ENCODE measurements around the gene MOCOS. TPM values are rescaled to one million over a fixed set of nuclear protein-coding genes. Genes with fewer than 3 reads are reported as not detected.

Gene MOCOS
- total and polyA plus RNA-seq, 2 of the 8 experiments (the other 6 are each of a cell fraction or from before 2014, with no cell fraction given): 4.7 to 5.8 TPM

DNA sequence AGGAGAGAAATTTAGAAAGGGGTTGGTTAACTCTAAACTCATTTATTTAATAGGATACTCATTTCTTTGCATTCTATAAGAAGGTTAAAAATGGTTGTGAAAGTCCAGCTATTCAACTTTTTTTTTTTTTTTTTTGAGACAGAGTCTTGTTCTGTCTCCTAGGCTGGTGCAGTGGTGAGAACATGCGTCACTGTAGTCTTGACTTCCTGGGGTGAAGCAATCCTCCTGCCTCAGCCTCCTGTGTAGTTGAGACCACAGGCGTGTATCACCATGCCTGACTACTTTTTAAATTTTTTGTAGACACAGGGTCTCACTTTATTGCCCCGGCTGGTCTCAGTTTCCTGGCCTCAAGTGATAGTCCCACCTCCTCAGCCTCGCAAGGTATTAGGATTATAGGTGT is 45.7 kb upstream of the MOCOS start:
- H3K4me3 ChIP-seq (ENCODE audit: extremely low read depth in 1 of 4, insufficient read depth in 2 of 4, low read depth in 3 of 4, low read length in 4 of 4): no peak overlapping the region
- no peak overlapping the region for H2BK120ac ChIP-seq (replicated peaks; ENCODE audit: low read depth, low read length)
- H2BK12ac ChIP-seq (ENCODE audit: low read depth, low read length): no peak overlapping the region
- no peak overlapping the region for H3K4me2 ChIP-seq (ENCODE audit: insufficient read depth in 1 of 2, low read depth in 2 of 2, low read length in 2 of 2)
- H3K4ac ChIP-seq (replicated peaks; ENCODE audit: insufficient read length, low read depth, low read length): no peak overlapping the region
- H2BK5ac ChIP-seq (ENCODE audit: low read depth, low read length): no peak overlapping the region
- H3K9ac ChIP-seq (replicated peaks in 1 of 4; ENCODE audit: extremely low read depth in 1 of 4, low read depth in 3 of 4, low read length in 3 of 4): no peak overlapping the region
- H3K79me1 ChIP-seq (ENCODE audit: low read depth, low read length): no peaks in the 10 kb centered on the region
- no peak overlapping the region for H2BK20ac ChIP-seq (ENCODE audit: low read length)
- H3K27ac ChIP-seq (ENCODE audit: low read depth, low read length): no peak overlapping the region
- peaks cover 14 to 95% (median 60%) of the 10 kb centered on the region in 4 experiments for H3K36me3 ChIP-seq (ENCODE audit: control insufficient read depth in 2 of 4, insufficient read depth in 4 of 4, low read length in 3 of 4)
- no peak for TF ChIP-seq SP4 (IDR thresholded peaks at IDR 0.05; ENCODE audit: low read length)
- no peak for TF ChIP-seq MAFK (IDR thresholded peaks at IDR 0.05; ENCODE audit: low read depth, low read length)
- H3K79me2 ChIP-seq (ENCODE audit: control insufficient read depth in 1 of 2, insufficient read depth in 2 of 2, low read length in 2 of 2): no peaks in the 10 kb centered on the region
- no peak overlapping the region for H4K8ac ChIP-seq (ENCODE audit: extremely low read depth, insufficient read depth, low read length)
- H4K91ac ChIP-seq (replicated peaks; ENCODE audit: insufficient read length, low read length): no peak overlapping the region
- no peak overlapping the region for H3K18ac ChIP-seq (ENCODE audit: extremely low read depth, low read length)
- DNase-seq (ENCODE audit: low read depth in 1 of 2, low spot score in 2 of 2): no peak
- no peaks in the 10 kb centered on the region for H3K4me1 ChIP-seq (replicated peaks in 1 of 4; ENCODE audit: control insufficient read depth in 3 of 4, insufficient read depth in 4 of 4, low read length in 3 of 4)
- no peak overlapping the region for H3K56ac ChIP-seq (replicated peaks; ENCODE audit: insufficient read length, low read depth, low read length)
- FAIRE-seq: no peak
- H3K23ac ChIP-seq (ENCODE audit: insufficient read length): no peak overlapping the region
- ChIA-PET CTCF (ENCODE audit: partially characterized antibody) (interaction anchor here (0.6 to 1.3 kb wide), 2 partner anchors 15 to 1195 kb away, joined by 3 to 4 read pairs; no protein-coding TSS in a partner anchor), POLR2A (ENCODE audit: partially characterized antibody) (no interaction called here)
- H2BK15ac ChIP-seq (ENCODE audit: low read length): no peak overlapping the region
- no peak overlapping the region for H4K5ac ChIP-seq (ENCODE audit: insufficient read length, low read depth, low read length)
- no peak overlapping the region for H2AFZ ChIP-seq (ENCODE audit: low read length)
- no peaks in the 10 kb centered on the region for H3K27me3 ChIP-seq (replicated peaks in 1 of 4; ENCODE audit: control insufficient read depth in 3 of 4, extremely low read depth in 1 of 4, insufficient read depth in 3 of 4, low read length in 3 of 4)
- no peak overlapping the region for H2AK5ac ChIP-seq (ENCODE audit: low read depth, low read length)
- H3K14ac ChIP-seq (ENCODE audit: insufficient read length): no peak overlapping the region
- no peaks in the 10 kb centered on the region for H3K9me3 ChIP-seq (ENCODE audit: insufficient read depth in 2 of 2, low read depth in 1 of 2, low read length in 1 of 2)
- WGBS, 2 experiments (ENCODE audit: extremely low coverage in 1 of 2, insufficient coverage in 1 of 2, insufficient read length in 1 of 2, insufficient replicate concordance in 2 of 2, low coverage in 1 of 2, low lambda C conversion rate in 2 of 2, missing lambda C conversion rate in 1 of 2): 89% methylated on average over 4 of the region's 4 CpGs; no CpG with 5 or more reads in 1 of the 2 experiments
- H4K20me1 ChIP-seq (replicated peaks in 1 of 2; ENCODE audit: control insufficient read depth in 1 of 2, insufficient read depth in 2 of 2, low read length in 2 of 2): peaks cover 0 to 1% of the 10 kb centered on the region in 2 experiments
- H3K23me2 ChIP-seq (ENCODE audit: low read depth, low read length): no peaks in the 10 kb centered on the region

Measured in H1 (cell line).